Breast epithelium (tissue), 3 donors: Measurements from ENCODE around the gene MDN1.
"Not testable (repeated sequence)": the region's sequence is repeated elsewhere in the genome, so short reads cannot be mapped to it uniquely, and the experiment has no call there.

ENCODE experiments used
- POLR2A ChIP-seq: fragments of 450-650 bp; IDR thresholded peaks from one replicate; pipeline ENCODE4 v1.6.1; 2016; ENCODE audit warnings: antibody characterized with exemption, mild to moderate bottlenecking, moderate library complexity
- POLR2AphosphoS5 ChIP-seq, 3 donors: sonication (generic); formaldehyde crosslinking; IDR thresholded peaks; one replicate each; pipeline ENCODE4 v1.6.1; 2017; ENCODE audit warnings: antibody characterized with exemption in 3 of 3

DNA sequence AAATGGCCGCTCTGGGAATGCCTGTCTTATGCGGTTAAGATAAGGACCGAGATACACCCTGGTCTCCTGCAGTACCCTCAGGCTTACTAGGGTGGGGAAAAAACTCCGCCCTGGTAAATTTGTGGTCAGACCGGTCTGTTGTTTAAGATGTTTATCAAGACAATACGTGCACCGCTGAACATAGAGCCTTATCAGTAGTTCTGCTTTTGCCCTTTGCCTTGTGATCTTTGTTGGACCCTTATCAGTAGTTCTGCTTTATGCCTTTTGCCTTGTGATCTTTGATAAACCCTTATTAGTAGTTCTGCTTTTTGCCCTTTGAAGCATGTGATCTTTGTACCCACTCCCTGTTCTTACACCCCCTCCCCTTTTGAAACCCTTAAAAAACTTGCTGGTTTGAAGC lies 36.3 kb downstream of the MDN1 start:
- TF ChIP-seq POLR2AphosphoS5 (IDR thresholded peaks at IDR 0.05); POLR2A: not testable (repeated sequence)
